ENCODE measurements around the gene ZNF672. TPM values are rescaled to one million over a fixed set of nuclear protein-coding genes. Genes with fewer than 3 reads are reported as not detected.

Gene ZNF672
- total RNA-seq, 1 experiment from 2014 or later = 35.8 TPM

GRCh38 chr1:248804771-248805681, 33.0 kb upstream of the ZNF672 start:
- no TSS peak for BruUV-seq (replicated peaks)
- Mint-ChIP-seq H3K9me3 (ENCODE audit: unreplicated experiment) (no peaks in the 10 kb centered on the region), H3K27me3 (ENCODE audit: insufficient read depth, unreplicated experiment) (peaks cover 17% of the 10 kb centered on the region), H3K4me1 (ENCODE audit: insufficient read depth, unreplicated experiment) (peaks cover under 1% of the 10 kb centered on the region), H3K36me3 (ENCODE audit: insufficient read depth, unreplicated experiment) (no peaks in the 10 kb centered on the region), H3K4me3 (ENCODE audit: unreplicated experiment) (no peak overlapping the region), H3K27ac (ENCODE audit: low read depth, unreplicated experiment) (no peak overlapping the region)
- POLR2A ChIA-PET = interaction anchor here (0.7 to 1.6 kb wide), 5 partner anchors 15 to 182 kb away, joined by 3 to 6 read pairs (median 5); no protein-coding TSS in a partner anchor
- intact Hi-C loops (cut with micrococcal nuclease) = loop anchor here (5.0 kb wide), 1 partner anchor 1123 kb away; no protein-coding TSS in a partner anchor
- CTCF ChIA-PET = interaction anchor here (0.6 to 9.7 kb wide), 18 partner anchors 8 to 562 kb away, joined by 3 to 159 read pairs (median 7); partner anchors contain the start of genes OR14I1, SH3BP5L and ZNF672
- DNase-seq (ENCODE audit: unreplicated experiment) = no peak
- TF ChIP-seq CTCF (IDR thresholded peaks at IDR 0.05; ENCODE audit: unreplicated experiment) = no peak

- POLR2A ChIA-PET = interaction anchor here (1.1 to 1.6 kb wide), 3 partner anchors 107 to 183 kb away, joined by 3 to 6 read pairs (median 5); no protein-coding TSS in a partner anchor
- no TSS peak for BruUV-seq (replicated peaks)
- peaks cover 9% of the 10 kb centered on the region for H3K4me1 Mint-ChIP-seq (ENCODE audit: insufficient read depth, unreplicated experiment)
- no peaks in the 10 kb centered on the region for H3K9me3 Mint-ChIP-seq (ENCODE audit: unreplicated experiment)
- intact Hi-C loops (cut with micrococcal nuclease) = loop anchor here (5.0 kb wide), 1 partner anchor 1124 kb away; no protein-coding TSS in a partner anchor
- H3K36me3 Mint-ChIP-seq (ENCODE audit: insufficient read depth, unreplicated experiment) = peaks cover 4% of the 10 kb centered on the region
- no peak overlapping the region for H3K27ac Mint-ChIP-seq (ENCODE audit: low read depth, unreplicated experiment)
- DNase-seq (ENCODE audit: unreplicated experiment) = no peak
- CTCF ChIA-PET = interaction anchor here (0.8 to 9.7 kb wide), 22 partner anchors 9 to 401 kb away, joined by 3 to 159 read pairs (median 7); partner anchors contain the start of genes OR14I1, SH3BP5L and ZNF672
- no peak for TF ChIP-seq CTCF (IDR thresholded peaks at IDR 0.05; ENCODE audit: unreplicated experiment)
- no peak overlapping the region for H3K4me3 Mint-ChIP-seq (ENCODE audit: unreplicated experiment)
- peaks cover 8% of the 10 kb centered on the region for H3K27me3 Mint-ChIP-seq (ENCODE audit: insufficient read depth, unreplicated experiment)
Measured at GRCh38 chr1:248805876-248806275, 32.1 kb upstream of the ZNF672 start.

- TF ChIP-seq CTCF (IDR thresholded peaks at IDR 0.05; ENCODE audit: unreplicated experiment) = peak; percentile 98
- no peaks in the 10 kb centered on the region for H3K27me3 Mint-ChIP-seq (ENCODE audit: insufficient read depth, unreplicated experiment)
- H3K9me3 Mint-ChIP-seq (ENCODE audit: unreplicated experiment) = no peaks in the 10 kb centered on the region
- no peak overlapping the region for H3K27ac Mint-ChIP-seq (ENCODE audit: low read depth, unreplicated experiment)
- H3K4me3 Mint-ChIP-seq (ENCODE audit: unreplicated experiment) = no peak overlapping the region
- POLR2A ChIA-PET = interaction anchor here (0.5 to 1.6 kb wide), 3 partner anchors 103 to 184 kb away, joined by 3 to 6 read pairs (median 4); no protein-coding TSS in a partner anchor
- H3K36me3 Mint-ChIP-seq (ENCODE audit: insufficient read depth, unreplicated experiment) = peaks cover 10% of the 10 kb centered on the region
- DNase-seq (ENCODE audit: unreplicated experiment) = peak; percentile 66
- CTCF ChIA-PET = interaction anchor here (0.5 to 9.7 kb wide), 39 partner anchors 9 to 1514 kb away, joined by 3 to 159 read pairs (median 5); partner anchors contain the start of genes OR13G1, OR14I1, SH3BP5L and ZNF672
- H3K4me1 Mint-ChIP-seq (ENCODE audit: insufficient read depth, unreplicated experiment) = peaks cover 18% of the 10 kb centered on the region
- TSS peak; percentile 15 for BruUV-seq (replicated peaks)
- intact Hi-C loops (cut with micrococcal nuclease) = loop anchor here (1.0 to 5.0 kb wide), 5 partner anchors 104 to 1125 kb away; no protein-coding TSS in a partner anchor
Measured at GRCh38 chr1:248807067-248807737, 30.8 kb upstream of the ZNF672 start.

Measured in MCF 10A (cell line).